ENCODE measurements around the gene MRTFA.

GRCh38 chr22:40392618-40393017 is 243.9 kb downstream of the MRTFA start:
- TF ChIP-seq CTCF (IDR thresholded peaks at IDR 0.05) = no peak
- TF ChIP-seq POLR2A (IDR thresholded peaks at IDR 0.05) = no peak
